Measurements from ENCODE around the gene AMOTL1.
"Not testable (repeated sequence)": the region's sequence is repeated elsewhere in the genome, so short reads cannot be mapped to it uniquely, and the experiment has no call there.

The AMOTL1 gene

DNA sequence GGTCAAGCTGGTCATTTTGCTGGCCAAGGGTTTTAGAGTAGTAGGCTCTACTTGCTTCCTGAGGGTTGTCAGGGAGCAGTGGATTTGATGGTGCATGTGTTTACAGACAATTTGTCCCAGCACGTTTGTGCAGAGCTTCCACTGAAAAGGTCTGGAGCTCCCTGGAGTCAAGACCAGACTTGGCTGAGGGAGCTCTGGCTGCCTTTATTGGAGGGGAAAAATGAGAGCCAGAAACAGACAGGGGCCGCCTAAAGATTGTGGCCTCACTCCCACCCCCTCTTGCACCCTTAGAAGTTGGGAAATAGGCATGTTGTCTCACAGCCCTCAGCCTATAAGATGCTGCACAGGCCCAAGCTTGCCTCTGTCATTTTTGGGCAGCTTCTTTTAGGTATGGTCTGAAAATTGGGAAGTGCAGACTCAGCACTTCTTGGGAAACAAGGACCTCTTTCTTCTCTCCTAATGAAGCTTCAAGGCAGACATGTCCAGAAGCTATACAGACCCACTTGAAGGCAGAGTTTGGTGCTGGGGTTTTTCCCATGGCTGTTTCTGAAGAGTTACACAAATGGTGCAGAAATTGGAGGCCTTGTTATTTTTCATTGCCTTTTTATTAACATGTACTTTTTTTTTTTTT is 55.1 kb downstream of the AMOTL1 start:
- no peak for DNase-seq (ENCODE audit: low read depth in 3 of 3)

DNA sequence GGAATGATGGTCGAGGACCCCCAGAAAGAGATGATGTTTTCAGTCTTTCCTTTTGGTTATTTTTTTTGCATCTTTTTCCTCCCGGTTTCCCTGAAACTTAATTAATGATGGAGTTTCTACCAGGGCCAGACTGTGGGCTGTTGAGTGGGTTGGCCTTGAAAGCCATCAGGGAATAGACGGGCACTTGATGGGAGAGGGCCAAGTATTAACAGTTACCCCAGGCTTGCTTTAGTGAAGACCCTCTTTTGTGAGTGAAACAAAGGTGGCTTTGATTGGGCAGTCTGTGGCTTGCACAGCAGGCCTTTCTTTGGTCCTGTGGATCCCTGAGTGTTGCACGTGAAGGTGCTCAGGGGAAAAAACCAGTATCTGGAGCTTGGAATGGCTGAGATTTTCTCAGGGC is 56.9 kb downstream of the AMOTL1 start:
- no peak for DNase-seq (ENCODE audit: low read depth in 3 of 3)

DNA sequence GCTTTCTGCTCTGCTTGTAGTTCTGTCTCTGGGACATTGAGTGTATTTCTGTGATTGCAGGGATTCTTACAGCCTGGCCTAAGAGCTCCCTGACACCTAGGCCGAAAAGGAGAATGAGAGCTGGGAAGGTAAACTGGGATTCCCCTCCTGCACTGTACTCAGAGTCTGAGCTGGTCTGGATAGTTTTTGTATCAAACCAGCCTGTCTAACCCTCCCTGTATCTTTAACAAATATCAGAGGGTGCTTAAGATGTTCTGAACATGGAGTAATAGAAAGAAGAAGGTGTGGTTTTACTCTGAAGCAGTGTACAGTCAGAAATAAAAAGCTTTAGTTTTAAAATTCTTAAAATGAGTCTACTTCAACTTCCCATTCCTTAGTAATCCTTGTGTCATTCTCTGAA is 57.3 kb downstream of the AMOTL1 start:
- DNase-seq (ENCODE audit: low read depth in 3 of 3), result no peak

GRCh38 chr11:94826415-94826814 is 58.3 kb downstream of the AMOTL1 start:
- DNase-seq (ENCODE audit: low read depth in 3 of 3), result no peak

GRCh38 chr11:94828088-94828487 is 59.9 kb downstream of the AMOTL1 start:
- DNase-seq (ENCODE audit: low read depth in 3 of 3), result no peak

DNA sequence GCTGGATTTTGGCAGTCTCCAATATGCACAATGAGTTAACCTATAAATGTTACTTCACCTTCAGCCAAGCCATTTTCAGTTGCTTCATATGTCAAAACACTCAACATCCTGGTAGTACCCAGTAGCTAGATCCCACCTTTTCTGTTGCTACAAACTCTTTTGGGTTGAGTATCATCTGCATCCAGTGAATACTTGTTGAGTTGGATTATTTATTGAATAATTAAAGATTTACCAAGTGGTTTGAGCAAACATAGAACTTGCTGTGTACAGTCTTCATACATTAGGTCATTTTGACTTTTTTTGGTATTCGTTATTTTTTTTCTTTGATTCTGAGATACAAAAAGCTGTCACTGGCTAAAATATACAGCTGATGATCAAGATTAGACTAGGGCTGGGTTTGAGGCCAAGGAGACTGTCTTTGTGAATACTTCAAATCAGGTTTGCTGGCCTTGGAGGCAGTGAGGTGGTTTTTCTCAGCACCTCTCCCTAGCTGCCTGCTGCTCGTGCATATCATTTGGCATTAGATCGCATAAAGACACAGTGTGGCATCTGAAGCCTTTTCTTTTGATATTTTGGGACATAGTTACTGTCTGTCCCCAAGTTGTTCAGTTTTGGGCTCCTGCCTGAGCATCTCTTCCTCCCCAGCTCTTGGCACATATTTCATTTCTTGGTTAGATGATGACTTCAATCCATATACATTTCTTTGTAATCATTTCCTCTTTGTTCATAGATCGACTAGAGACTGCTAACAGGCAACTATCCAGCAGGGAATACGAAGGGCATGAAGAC is 62.8 kb downstream of the AMOTL1 start:
- DNase-seq (ENCODE audit: low read depth in 3 of 3), result no peak

GRCh38 chr11:94831529-94831928 is 63.4 kb downstream of the AMOTL1 start:
- no peak for DNase-seq (ENCODE audit: low read depth in 3 of 3)

DNA sequence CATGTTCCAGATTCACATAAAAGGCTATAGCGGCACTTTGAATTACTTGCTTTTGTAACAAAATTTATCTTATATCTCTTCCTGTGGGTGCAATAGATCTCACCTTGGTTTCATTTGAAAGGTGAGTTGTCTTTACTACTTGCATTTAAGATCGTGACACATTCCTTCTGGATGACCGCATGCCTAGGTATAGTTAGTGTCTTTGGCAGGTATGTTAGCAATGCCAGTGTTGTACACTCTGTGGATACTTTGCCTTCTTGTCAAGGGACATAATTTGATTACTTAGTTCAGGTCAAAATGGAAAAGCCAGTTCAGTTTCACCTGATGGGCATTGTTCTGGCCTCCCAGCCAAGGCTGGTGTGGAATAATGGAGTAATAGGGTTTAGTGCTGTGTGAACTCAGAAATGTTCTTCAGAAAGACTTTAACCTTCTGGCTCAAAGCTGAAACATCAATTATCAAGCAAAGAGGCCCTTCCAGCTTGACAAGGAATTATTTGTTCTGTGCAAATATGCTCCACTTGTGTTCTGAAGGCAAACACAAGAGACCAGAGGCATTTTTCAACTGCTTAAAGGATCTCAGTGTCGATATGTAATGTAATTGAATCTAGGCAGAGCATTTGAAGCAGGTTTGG is 64.6 kb downstream of the AMOTL1 start:
- no peak for DNase-seq (ENCODE audit: low read depth in 3 of 3)

DNA sequence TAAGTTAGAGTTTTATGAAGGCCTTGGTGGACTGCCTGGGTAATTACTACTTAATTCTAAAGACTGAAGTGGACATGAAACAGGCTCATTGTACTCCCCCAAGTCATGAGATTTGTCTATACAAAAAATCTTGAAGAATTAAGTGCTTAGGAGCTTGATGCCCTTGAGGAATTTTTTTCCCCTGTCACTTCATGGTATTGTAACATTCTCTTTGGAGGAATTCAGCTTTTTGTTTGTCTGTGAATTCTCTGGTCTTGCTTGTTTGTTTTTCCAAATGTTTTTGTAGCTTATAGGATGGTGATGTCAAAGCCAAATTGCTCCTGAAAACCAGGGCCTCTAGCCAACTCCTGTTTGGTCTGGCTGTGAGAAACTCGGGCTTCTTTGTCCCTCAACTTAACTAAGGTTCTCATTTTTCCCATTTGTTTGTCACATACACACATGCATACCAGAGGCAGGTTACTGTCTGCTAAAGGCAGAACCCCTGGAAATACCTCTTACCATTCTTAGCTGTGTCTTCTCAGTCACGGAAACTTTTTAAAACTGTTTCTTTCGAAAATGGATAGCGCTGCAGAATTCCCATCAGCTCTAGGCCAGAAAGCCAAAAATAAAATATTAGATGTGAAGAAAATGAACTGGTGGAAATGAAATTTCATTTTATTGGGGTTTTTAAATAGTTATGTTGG is 66.9 kb downstream of the AMOTL1 start:
- DNase-seq (ENCODE audit: low read depth in 3 of 3), result no peak

- no peak for DNase-seq (ENCODE audit: low read depth in 3 of 3)
Observed at GRCh38 chr11:94835594-94835927, 67.4 kb downstream of the AMOTL1 start.

DNA sequence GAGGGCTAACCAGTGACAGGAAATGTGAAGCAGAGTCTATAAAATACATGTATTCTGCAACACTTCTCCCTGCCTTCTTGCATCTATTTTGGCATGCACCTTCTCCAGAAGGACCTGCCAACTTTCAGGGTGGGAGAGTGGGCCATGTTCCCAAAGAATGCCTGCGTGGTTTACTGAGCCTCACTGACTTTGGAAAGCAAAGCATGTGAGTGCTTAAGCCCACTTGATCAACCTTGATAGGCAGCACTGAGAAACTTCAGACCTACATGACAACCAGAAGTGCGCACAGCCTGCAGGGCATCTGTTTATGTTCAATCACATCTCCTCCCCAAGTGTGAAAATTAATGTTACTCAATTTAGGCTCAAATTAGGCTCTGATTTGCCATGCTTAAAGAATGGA is 69.2 kb downstream of the AMOTL1 start:
- DNase-seq (ENCODE audit: low read depth in 3 of 3), result no peak

DNA sequence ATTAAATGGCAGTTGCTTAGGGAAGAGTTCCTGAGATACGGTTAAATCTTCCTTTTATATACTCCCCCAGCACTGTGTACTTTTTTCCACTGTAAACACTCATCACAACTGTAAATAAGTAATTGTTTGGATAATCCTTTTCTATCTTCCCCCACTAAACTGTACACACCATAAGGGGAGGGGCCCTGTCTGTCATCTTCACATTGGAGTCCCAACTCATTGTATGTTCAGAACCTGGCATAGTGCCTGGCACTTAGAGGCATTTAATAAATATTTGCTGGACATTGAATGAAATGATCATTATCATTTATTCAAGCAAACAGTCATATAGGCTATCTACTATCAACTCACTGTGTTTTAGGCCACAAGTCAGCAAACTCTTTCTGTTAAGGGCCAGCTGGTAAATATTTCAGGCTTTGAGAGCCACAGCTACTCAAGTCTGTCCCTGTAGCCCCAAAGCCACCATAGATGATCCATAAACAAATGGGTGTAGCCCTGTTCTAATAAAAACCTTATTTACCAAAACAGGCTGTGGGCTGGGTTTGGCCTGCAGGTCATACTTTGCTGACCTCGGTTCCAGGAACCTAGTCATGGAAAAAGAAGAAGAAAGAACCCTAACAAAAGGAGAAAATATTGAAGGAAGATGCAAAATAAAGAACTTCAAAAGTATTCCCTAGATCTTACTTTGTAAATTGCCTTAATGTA is 70.0 kb downstream of the AMOTL1 start:
- DNase-seq (ENCODE audit: low read depth in 3 of 3), result no peak

DNA sequence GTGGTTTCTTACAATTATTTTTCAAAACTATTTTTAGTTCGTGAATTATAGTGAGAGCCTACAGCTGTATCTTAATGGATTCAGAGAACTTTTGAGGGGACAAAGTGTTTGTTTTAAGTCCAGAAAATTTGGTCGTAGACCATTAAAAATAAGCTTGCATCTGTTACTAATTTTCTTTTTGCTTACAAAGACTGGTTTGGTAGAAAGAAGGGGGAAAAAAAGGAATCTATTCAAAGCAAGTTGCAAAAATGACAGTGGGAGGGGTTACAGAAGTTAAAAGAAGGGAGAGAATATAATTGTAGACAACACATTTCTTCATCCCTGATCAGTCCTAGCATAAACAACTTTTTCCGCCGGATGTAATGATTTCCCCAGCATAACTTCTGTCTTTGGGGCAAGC is 72.1 kb downstream of the AMOTL1 start:
- DNase-seq (ENCODE audit: low read depth in 3 of 3), result no peak

DNA sequence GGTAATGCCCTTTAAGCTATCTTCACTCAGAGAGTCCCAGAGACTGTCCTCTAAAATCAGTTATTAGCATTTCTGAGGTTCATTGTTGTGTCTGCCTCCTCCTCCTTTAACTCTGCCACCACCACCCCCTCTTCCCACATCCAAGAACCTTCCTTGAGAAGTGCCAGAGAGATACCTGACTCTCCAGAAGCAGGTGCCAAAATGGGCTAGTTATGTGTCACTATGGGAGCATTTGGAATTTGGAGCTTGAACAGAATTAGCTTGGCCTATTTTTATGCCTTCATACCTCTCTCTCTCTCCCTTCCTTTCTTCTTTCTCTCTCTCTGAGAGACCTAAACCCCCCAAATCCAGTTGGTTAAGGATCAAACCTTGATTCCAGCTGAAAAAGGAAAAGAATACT is 75.9 kb downstream of the AMOTL1 start:
- DNase-seq (ENCODE audit: low read depth in 3 of 3), result no peak

- no peak for DNase-seq (ENCODE audit: low read depth in 3 of 3)
Observed at GRCh38 chr11:94845622-94846021, 77.5 kb downstream of the AMOTL1 start.

DNA sequence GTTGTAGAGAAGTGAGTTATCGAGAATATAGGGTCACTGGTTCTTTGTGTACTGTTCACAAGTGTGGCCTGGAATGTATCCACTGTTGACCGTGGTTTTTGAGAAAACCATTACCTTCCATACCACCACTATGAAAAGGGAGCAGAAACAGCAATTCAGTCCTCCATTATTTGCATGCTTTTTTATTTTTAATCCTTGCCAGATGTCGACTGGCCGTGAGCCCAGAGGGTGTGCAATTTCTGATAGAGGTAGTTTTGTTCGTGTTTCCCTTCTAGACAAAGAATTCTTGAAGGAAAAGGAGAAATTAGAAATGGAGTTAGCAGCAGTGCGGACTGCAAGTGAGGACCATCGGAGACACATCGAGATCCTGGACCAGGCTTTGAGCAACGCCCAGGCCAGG is 81.7 kb downstream of the AMOTL1 start:
- DNase-seq (ENCODE audit: low read depth in 3 of 3), result no peak

DNA sequence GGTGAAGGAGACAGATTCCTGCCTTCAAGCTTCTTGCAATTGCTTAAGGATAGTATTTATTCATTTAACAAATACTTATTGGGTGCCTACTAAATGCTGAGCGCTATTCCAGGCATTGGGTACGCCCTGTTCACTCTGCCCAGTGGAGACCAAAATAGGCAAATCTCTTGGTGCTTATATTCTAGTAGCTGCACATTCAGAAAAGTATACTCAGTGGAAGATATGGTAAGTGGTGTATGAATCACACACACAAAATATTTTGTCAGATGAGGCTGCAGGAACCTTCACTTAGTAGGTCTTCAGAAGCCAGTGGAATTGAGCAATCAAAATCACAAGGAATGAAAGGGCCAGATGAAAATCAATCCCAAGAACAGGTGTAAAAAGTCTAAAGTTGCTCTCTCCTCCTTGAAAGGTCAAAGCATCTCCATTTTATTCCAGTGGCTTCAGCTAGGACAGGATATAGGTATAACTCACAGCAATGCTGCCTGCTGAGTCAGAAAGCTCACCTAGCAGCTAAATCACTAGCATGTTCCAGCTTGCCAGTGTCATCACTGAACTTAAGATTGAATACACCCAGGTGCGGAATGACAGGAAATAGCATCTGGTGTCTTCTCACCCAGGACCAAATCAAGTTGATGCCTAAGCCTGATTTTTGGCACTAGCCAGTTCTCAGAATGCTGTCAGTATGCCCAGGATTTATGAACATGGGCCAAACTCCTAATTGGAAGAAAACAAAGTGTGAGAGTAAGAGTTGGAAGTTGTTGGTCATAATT is 83.9 kb downstream of the AMOTL1 start:
- no peak for DNase-seq (ENCODE audit: low read depth in 3 of 3)

DNA sequence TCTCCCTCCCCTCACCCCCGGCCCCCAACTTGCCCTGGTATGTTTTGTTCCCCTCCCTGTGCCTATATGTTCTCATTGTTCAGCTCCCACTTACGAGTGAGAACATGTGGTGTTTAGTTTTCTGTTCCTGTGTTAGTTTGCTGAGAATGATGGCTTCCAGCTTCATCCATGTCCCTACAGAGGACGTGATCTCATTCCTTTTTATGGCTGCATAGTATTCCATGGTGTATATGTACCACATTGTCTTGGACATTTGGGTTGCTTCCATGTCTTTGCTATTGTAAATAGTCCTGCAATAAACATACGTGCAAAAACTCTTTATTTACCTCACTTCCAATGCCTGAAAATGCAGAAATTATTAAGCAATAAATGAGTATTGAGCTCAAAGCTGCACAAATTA is 85.1 kb downstream of the AMOTL1 start:
- not testable (repeated sequence) for DNase-seq (ENCODE audit: low read depth in 3 of 3)

- DNase-seq (ENCODE audit: low read depth in 3 of 3), result no peak
Observed at GRCh38 chr11:94853836-94854235, 85.7 kb downstream of the AMOTL1 start.

- DNase-seq (ENCODE audit: low read depth in 3 of 3), result no peak
Observed at GRCh38 chr11:94854770-94855633, 86.8 kb downstream of the AMOTL1 start.
